ENCODE measurements around the gene ELAC2.
"Not testable (repeated sequence)": the region's sequence is repeated elsewhere in the genome, so short reads cannot be mapped to it uniquely, and the experiment has no call there.

The ELAC2 gene

DNA sequence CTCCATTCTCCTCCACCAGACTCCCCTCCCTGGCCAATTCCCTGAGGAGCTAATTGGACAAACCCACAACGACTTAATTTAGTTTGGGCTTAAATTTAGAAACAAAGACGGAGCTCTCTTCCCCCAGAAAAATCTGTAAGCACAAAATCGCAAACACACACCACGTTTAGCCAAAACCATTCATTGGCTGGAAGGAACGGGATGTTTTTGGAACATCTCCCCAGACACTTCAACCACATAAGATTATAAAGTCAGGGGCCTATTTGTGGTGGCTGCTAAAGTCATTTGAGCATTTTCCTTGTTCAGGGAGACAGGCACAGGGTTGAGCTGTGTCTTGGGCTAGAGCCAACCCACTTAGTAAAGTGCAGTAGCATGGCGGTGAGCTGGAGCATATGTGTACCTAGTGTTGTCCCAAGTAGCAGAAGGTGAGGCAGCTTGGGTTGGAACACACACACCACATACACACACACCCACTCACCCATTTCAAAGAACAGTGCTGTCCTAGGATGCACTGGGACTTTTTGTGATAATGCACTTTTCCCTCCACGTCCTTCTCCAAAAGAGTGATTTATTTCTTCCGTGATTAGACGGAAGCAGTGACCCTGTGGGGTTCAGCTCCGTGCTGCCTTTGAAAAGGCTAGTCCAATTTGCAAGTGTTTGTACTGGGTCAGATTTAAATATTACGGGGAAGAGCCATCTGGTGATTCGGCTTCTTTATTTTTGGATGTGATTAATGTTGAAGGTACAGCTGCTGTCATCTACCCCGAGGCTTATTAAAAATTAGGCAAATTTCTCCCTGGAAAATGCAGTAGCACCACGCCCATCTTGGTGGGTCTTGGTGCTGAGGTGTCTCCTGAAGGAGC is 32.2 kb downstream of the ELAC2 start:
- no peak for DNase-seq

DNA sequence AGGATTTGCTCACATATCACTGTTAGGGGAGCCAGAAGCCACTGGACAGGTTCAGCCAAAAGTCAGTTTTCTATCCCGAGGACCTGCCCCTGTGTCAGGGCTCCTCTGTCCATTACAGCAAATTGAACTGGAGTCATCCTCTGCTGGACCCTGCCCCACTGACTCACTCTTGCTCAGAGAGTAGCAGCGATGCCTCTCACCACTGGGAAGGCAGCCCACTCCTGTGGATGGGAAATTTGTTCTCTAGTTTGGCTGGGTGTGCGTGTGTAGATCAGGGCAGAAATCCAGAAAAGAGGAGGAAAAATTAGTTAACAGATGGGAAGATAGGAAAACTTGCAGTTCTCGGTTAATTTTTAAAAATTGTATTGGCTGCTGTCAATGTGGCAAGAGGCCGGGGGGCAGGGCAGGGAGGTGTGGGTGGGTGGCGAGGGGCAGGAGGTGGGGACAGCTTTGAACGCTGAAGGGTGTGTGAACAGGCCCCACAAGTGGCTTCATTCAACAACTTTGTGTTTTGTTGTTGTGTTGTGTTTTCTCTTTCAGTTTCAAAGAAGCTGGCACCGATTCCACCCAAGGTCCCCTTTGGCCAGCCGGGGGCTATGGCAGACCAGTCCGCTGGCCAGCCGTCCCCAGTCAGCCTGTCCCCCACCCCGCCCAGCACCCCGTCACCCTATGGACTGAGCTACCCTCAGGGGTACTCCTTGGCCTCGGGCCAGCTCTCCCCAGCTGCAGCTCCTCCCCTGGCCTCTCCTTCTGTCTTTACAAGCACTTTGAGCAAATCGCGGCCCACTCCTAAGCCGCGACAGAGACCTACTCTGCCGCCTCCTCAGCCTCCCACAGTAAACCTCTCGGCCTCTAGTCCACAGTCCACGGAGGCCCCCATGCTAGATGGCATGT is 33.6 kb downstream of the ELAC2 start:
- no peak for DNase-seq

DNA sequence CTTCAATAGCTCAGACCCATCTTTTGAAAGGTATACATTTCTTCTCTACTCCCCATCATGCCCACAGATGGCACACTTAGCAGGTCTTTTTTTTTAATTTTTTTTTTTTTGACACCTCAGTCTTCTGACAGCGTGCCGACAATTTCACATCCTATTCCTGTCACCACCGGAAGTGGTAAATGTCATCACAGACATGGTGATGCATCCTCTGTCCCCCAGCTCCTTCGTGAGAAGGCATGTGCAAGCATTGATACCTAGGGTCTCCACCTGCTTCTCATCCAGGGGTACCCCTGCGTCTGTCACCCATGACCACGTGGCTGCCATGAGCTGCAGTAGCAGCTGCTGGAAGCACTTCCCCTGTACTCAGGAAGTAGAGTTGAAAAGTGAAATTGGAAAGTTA is 35.6 kb downstream of the ELAC2 start:
- DNase-seq: no peak

DNA sequence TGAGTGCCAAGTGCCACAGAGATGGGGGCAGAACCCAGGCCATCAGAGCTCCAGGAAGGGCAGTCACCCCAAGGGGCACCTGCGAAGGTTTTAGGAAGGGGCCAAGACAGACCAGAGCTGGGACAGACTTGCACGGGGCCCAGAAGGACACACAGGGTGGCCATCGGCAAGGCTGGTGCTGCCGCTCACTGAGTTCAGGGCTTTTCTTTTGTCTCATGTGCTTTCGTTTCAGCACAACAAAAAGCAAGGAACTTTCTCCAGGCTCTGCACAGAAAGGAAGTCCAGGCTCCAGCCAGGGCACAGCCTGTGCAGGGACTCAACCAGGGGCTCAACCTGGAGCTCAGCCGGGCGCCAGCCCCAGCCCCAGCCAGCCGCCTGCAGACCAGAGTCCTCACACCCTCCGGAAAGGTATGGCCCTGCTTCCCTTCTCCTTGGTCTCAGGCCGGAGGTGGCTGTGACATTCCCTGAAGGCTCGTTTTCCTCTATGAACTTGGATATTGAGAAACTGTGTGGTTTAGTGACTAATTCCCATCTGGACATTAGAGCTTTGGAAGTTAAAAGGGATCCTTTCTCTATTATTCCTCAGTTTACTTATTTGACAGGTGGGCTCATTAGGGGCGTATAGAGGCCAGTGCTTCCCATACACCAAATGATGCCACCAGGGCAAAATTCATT is 37.9 kb downstream of the ELAC2 start:
- no peak for DNase-seq

DNA sequence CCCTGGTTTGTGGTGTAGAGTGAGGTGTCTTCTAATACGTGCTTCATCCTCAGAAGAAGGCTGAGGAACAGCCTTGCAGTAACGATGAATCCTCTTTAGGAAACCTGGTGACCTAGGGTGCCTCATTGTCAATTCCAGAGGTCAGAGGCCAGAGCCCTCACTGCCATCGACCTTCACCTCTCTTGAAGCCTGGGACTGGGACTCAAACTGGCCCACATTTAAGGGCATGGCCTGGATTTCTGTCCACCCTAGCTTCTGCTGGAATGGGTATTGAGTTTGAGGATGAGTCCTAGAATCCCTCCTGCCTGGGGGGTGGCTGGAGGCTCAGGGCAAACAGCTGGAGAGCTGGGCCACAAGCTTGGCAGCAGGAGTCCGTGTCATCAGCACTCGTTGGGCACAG is 38.6 kb downstream of the ELAC2 start:
- no peak for DNase-seq

DNA sequence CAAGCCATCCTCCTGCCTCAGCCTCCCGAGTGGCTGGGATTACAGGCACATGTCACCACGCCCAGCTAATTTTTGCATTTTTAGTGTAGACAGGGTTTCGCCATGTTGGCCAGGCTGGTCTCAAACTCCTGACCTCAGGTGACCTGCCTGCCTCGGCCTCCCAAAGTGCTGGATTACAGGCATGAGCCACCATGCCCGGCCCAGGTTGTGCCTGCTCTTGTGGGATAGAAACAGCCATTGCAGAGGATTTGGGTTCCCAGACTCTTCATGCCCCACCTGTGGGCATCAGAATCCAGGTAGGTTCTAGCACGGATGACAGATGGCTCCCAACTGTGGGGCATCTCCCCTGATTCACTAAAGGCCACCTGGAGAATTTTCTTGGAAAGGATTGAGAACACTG is 39.0 kb downstream of the ELAC2 start:
- DNase-seq: not testable (repeated sequence)

DNA sequence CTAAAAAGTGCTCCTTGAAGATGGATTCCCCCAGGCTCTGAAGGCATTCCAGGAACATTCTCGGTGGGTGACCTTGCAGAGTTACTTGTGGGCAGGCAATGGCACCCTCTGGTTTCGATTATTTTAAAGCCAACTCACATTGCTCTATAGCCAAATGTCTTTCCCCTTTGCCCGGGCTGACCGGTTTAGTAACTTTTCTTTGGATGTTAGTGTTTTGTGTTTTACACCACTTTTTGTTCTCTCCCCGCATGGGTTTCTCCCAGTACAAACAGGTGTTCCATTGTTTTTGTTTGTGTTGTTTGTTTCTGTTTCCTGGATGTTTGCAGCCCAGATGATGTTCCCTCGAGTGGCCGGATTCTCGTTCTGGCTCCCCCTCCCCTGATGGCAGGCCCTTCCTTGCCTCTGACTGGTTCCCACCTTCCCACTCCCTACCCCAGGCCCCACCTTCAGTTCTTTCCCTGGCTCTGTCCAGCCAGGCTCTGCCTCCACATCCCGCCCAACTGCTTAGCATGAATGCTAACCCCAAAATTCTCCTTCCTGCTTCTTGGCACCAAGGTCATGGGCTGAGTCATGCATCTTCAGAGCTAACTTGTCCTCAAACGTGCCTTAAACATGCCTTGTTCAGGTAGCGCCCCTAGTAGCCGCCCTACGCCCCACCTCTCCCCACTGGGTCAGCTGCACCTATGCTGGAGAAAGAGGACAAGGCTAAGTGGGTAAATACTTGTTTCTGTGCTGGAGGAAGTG is 40.6 kb downstream of the ELAC2 start:
- no peak for DNase-seq

DNA sequence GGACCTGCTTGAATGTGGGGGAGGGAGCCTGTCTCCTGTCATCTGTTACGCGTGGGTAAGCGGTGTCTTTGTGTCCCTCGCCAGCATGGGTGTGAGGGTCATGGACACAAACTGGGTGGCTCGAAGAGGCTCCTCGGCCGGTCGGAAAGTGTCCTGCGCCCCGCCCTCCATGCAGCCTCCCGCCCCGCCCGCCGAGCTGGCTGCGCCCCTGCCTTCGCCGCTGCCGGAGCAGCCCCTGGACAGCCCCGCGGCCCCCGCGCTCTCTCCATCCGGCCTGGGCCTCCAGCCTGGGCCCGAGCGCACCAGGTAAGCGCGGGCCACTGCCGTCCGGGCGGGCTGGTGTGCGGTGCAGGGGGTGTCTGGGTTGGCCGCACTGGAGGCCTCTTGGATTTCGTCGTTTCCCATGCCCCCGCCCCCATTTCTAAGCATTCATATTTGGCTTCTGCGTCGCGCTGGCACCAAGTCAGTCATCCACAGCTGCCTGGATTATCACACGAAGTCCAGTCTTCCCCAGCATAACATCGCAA is 43.8 kb downstream of the ELAC2 start:
- no peak for DNase-seq

DNA sequence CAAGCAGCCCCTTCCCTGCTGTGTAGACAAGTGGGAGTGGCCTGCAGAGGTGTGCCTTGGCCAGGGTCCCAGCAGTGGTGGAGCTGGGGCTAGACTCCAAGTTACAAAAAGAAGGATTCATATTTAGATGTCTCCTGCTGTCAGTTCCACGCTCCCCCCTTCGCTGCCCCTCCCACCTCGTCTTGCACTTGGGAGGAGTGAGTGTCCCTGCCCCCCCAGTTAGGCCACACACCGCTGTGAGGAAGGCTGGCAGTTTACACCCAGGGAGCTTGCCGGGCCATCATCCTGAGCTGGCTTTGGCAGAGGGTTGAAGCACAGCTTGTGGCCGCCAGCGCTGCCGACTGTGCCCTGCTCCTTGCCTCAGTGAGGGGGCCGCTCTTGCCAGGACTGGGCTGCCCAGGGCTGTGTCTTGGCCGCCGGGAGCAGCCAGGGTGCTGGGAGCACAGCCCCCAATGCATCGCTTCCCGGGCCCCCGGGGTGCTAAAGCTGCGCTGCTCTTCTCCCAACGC is 44.3 kb downstream of the ELAC2 start:
- no peak for DNase-seq

DNA sequence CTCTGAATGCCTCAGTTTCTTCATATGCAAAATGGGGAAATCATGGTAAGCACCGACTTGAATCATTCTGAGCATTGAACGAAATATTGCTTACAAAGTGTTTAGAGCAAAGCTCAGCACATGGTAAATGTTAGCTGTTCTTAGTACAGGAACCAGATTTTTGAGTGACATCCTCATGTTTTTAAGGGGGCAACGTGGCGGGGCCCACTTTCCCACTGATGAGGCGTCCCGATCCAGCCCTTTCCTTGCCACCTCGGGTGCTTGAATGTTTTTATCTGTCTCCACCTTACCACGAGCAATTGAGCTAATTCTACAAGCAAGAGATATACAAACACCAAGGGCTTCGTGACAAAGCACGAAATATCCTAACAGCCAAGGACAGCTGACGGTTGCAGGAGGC is 49.9 kb downstream of the ELAC2 start:
- DNase-seq: no peak

DNA sequence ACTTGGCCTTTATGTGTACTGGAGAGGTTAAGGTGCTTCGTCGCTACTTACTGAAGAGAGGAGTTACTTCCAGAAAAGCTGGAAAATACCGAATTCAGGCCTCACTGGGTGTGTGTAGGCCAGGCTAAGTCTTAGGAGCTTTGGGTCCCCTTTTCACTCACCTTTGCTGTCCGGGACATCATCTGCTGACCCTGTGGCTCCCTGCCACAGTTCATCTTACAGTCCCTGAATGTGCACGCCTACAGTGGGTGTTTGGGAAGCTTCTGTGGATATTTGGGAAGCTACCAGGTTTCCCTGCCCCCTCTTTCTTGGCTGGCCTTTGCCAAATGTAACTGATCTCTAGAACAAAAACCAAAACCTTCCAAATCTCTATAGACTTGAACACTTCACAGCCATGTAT is 51.4 kb downstream of the ELAC2 start:
- no peak for DNase-seq

DNA sequence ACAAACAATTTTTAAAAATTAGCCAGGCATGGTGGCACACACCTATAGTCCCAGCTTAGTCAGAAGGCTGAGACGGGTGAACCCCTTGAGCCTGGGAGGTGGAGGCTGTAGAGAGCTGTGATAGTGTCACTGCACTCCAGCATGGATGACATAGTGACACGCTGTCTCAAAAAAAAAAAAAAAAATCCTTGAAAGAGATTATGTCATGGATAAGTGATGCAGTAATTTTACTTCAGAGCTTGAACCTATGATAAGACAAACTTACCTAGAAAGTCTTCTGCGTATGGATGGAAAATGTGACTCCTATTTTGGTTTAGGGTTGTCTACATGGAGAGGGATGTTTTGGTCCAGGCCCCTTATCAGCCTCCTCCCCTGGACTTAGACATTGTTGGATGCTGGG is 51.8 kb downstream of the ELAC2 start:
- DNase-seq: no peak

DNA sequence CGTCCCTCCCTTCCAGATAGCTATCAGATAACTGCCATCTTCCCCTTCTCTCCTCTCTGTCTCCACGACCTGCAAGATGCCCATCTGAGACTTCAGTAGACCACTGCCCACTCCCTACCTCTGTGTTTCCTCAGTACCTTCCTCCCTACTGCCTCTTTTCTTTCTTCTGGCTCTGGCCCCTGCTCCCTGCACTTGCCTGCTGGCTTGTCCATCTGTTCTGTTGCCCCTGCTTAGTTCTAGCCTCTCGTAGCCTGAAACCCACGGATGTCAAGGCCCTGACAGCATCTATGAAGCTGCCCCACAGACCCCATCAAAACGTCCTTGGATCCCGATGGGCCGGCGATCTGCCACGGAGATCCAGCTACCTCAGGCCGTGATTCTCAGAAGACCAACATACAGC is 53.0 kb downstream of the ELAC2 start:
- no peak for DNase-seq

DNA sequence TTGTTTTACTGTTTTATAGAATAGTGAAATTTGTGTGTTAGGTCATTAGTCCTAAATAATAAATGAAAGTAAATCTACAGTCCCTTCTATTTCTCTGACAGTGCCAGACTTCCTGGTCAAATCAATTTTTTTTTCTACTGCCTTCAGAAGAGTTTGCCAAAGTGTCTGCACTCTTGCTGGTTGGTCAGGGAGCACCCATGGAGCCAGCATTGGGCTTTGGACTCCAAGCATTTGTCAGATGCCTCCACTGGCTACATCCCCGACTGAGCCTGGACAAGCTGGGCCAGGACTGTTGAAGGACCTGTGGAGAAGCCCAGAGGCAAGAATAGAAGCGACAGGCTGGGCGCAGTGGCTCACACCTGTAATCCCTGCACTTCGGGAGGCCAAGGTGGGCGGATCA is 53.7 kb downstream of the ELAC2 start:
- DNase-seq: no peak

DNA sequence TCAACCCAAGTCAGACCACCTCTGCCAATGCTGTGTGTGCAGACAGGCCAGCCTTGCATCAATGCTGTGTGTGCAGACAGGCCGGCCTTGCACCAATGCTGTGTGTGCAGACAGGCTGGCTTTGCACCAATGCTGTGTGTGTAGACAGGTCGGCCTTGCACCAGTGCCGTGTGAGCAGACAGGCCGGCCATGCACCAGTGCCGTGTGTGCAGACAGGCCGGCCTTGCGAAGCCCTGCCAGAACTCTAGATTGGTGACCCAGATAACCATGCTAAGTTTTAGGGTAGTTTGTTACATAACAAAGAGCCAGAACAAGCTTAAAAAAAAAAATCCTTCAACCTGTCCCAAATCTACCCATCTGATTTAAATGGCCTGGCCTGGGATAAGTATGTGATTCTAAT is 54.3 kb downstream of the ELAC2 start:
- no peak for DNase-seq

DNA sequence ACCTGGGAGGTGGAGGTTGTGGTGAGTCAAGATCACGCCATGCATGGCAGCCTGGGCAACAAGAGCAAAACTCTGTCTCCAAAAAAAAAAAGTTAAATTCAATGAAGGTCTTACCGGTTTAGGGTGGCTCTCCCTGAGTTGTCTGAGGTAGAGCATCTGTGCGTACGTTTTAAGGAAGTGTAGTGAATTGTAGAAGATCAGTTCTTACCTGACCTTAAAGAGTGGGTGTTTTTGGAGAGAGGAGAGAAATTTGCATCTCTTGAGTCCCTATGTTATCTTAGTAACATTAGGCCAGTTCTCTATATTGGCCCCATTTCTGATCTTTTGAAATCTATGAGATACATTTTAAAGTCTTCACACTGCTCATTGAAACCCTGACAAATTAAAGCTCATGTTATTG is 56.2 kb downstream of the ELAC2 start:
- DNase-seq: no peak

DNA sequence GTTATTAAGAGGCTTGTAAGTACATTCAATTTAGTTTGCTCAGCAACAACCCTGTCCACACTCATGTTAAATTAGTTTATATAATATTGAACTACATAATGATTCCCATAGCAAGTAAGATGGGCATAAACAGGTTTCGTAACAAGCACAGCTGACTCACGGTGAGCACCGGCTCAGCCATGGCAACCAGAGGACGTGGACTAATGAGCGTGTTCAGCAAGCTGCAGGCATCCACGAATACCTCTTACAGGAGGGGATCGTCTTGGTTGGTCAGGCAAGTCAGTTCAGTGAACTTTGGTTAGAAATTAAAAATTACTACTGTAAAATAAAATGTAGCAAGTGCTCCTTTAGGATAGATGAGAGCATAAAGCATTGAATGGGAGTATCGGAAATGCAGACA is 58.4 kb downstream of the ELAC2 start:
- no peak for DNase-seq

DNA sequence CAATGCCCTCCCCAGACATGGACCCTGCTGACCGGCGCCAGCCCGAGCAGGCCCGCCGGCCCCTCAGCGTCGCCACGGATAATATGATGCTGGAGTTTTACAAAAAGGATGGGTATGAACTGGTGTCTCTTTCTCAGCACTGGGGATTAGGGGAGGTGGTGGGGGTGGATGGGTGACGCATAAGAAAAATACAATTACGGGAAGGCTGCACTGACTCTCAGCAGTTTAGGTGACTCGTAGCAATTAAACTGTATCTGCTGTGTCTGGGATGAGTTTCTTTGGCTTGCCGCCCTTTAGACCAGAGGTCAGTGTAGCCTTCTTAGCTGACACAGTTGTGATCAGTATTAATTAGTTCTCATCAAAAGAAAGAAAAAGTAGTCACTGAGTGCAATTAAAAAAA is 59.0 kb downstream of the ELAC2 start:
- DNase-seq: no peak

DNA sequence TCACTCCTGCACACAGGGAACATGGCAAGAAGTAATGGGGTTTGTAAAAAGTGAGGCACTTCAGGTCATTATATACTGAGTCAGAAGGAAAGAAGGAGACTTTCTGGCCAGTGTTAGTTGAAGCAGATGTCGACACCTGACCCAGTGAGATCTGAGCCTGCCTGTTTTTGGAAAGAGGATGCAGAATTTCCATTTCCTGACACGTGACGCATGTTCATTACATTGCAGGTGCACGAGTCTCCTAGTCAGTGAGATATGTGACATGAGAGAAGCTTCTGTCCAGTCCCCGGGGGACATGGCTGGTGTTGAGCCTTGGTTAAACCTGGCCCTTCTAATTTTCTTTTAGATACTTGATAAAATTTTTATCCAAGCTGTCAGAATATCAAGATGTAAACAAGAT is 62.3 kb downstream of the ELAC2 start:
- DNase-seq: no peak

DNA sequence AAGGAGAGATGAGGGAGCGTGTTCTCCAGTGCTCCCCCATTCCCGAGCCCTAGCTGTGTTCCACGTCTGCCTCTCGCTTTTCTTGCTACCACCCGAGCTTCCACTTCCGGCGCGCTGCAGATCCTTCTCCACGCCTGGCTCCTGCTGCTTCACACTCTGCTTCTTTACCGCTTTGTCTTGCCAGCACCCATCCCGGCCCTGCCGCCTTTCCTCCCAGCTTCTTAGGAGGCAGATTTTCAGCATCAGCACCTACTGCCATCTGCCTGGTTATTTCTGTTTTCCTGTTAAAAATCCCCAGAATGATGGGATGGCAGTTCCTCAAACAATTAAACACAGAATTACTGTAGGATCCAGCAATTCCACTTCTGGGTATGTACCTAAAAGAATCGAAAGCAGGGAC is 64.7 kb downstream of the ELAC2 start:
- DNase-seq: no peak

DNA sequence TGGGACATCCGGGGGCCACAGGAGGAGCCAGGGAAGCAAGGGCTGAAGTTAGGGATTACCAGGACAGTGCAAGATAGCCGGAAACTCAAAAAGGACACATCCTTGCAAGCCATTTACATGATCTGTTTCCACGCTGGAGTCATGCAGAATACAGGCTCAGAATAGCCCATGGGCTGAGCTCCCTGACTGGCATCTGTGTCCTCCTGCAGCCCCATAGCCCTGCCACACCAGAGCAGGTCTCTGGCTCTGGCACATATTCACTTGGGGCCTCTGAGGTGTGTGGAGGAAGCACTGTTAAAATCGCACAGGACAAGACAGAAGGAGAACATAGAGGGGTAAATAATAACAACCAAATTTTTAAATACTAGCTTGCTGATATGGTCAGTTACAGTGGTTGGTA is 65.8 kb downstream of the ELAC2 start:
- no peak for DNase-seq

DNA sequence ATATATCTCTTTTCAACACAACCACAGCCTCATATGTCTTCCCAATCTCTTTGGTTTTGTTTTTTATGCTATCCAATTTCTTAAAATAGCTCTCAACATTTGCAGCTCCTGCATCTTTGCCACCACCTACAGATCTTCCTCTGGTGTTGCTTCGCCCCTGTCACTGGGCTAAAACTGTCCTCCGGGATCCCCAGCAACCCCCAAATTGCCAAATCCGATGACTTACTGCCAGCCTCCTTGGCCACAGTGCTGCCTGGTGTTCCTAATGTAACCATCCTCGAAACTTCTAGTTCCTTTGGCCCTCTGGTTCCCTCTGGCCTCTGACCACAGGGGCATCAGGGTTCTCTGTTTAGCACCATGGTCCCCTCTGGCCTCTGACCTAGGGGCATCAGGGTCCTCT is 70.8 kb downstream of the ELAC2 start:
- DNase-seq: no peak
